HepG2 (cell line): ENCODE measurements around the gene RNF213. TPM values are rescaled to one million over a fixed set of nuclear protein-coding genes. Genes with fewer than 3 reads are reported as not detected.

Experiments
- ARNT ChIP-seq: fragments of 450-650 bp; IDR thresholded peaks from 2 replicates; pipeline ENCODE4 v1.6.1; 2017
- FOXC1 ChIP-seq: sonication (generic); formaldehyde crosslinking; IDR thresholded peaks from 2 replicates; pipeline ENCODE4 v1.8.0; 2022; ENCODE audit warnings: mild to moderate bottlenecking, missing genetic modification reagents, borderline replicate concordance
- IKZF4 ChIP-seq: sonication (generic); formaldehyde crosslinking; IDR thresholded peaks from 2 replicates; pipeline ENCODE4 v1.5.1; 2020; ENCODE audit warnings: borderline replicate concordance, mild to moderate bottlenecking, low read depth, missing genetic modification reagents; ENCODE audit errors: not compliant biosample characterization
- MAF1 ChIP-seq: sonication (generic); formaldehyde crosslinking; IDR thresholded peaks from 2 replicates; pipeline ENCODE4 v1.5.0; 2020; ENCODE audit warnings: missing genetic modification reagents, borderline replicate concordance
- MAZ ChIP-seq, 2 experiments: sonication (generic) in 1 of 2; formaldehyde crosslinking in 1 of 2; IDR thresholded peaks; 2 replicates each; pipeline versions ENCODE4 v1.5.0 to v1.6.1; 2012 to 2020; ENCODE audit warnings: low read depth in 2 of 2, mild to moderate bottlenecking in 2 of 2, borderline replicate concordance in 1 of 2, improper control_type of control experiment in 1 of 2, low read length in 1 of 2, missing genetic modification reagents in 1 of 2, moderate library complexity in 1 of 2
- MLLT10 ChIP-seq: sonication (generic); formaldehyde crosslinking; IDR thresholded peaks from 2 replicates; pipeline ENCODE4 v1.4.0; 2020; ENCODE audit warnings: missing genetic modification reagents
- NKX3-1 ChIP-seq: sonication (generic); formaldehyde crosslinking; IDR thresholded peaks from 2 replicates; pipeline ENCODE4 v1.5.0; 2020; ENCODE audit warnings: missing genetic modification reagents
- TCF7L2 ChIP-seq: IDR thresholded peaks from 2 replicates; pipeline ENCODE4 v1.6.1; 2011; ENCODE audit warnings: mild to moderate bottlenecking, low read depth, low read length, moderate library complexity
- YEATS4 ChIP-seq: sonication (generic); formaldehyde crosslinking; IDR thresholded peaks from 2 replicates; pipeline ENCODE4 v1.4.0; 2020; ENCODE audit warnings: missing genetic modification reagents, borderline replicate concordance
- ZNF317 ChIP-seq: sonication (generic); formaldehyde crosslinking; IDR thresholded peaks from 2 replicates; pipeline ENCODE4 v1.5.0; 2020; ENCODE audit warnings: mild to moderate bottlenecking, missing genetic modification reagents
- ZNF777 ChIP-seq: sonication (generic); formaldehyde crosslinking; IDR thresholded peaks from 2 replicates; pipeline ENCODE4 v1.4.0; 2020; ENCODE audit warnings: missing genetic modification reagents
- polyA plus RNA-seq, 8 experiments: library from polyadenylated mRNA; depleted of rRNA in 3 of 8; stranded (reverse) in 7 of 8; unstranded in 1 of 8; fragments of >200 nt; fragmentation: Illumina TruSeq in 4 of 8; extraction: Trizol in 4 of 8; gene quantifications; 2 replicates each; pipeline versions ENCODE4 v1.2.1 to v1.2.3, GENCODE V29; 2011 to 2016; ENCODE audit warnings: low read depth in 4 of 8, missing spikeins in 1 of 8, mixed read lengths in 1 of 8; ENCODE audit not compliant: insufficient read depth in 1 of 8
- total RNA-seq, 5 experiments: library from RNA; depleted of rRNA; stranded (reverse); fragments of >200 nt; fragmentation: Illumina TruSeq; extraction: Trizol; gene quantifications; 2 replicates each; pipeline ENCODE4 v1.2.3, GENCODE V29; 2016; ENCODE audit warnings: low read depth in 1 of 5
- TF ChIP-seq, protein P1 (sequence below): sonication (generic); formaldehyde crosslinking; IDR thresholded peaks from 2 replicates; pipeline ENCODE4 v1.8.1; 2023; ENCODE audit warnings: missing genetic modification reagents, inconsistent platforms, borderline replicate concordance
- TF ChIP-seq, protein P2 (sequence below): sonication (generic); formaldehyde crosslinking; IDR thresholded peaks from 2 replicates; pipeline ENCODE4; 2020; ENCODE audit warnings: missing genetic modification reagents, mild to moderate bottlenecking, borderline replicate concordance
- TF ChIP-seq, protein P3 (sequence below): sonication (generic); formaldehyde crosslinking; IDR thresholded peaks from 2 replicates; pipeline ENCODE4 v1.5.0; 2020; ENCODE audit warnings: mild to moderate bottlenecking, missing genetic modification reagents, moderate library complexity
- TF ChIP-seq, protein P4 (sequence below): sonication (generic); formaldehyde crosslinking; IDR thresholded peaks from 2 replicates; pipeline ENCODE4 v1.4.0; 2020; ENCODE audit warnings: missing genetic modification reagents, low read depth, mild to moderate bottlenecking, borderline replicate concordance
- TF ChIP-seq, protein P5 (sequence below): sonication (generic); formaldehyde crosslinking; conservative IDR thresholded peaks from 2 replicates; pipeline ENCODE4 v1.4.0; 2020; ENCODE audit warnings: missing genetic modification reagents

Gene RNF213
- total and polyA plus RNA-seq, 2 of the 13 experiments (the other 11 are each of a cell fraction or from before 2014, with no cell fraction given) = 38.6 to 38.7 TPM

DNA sequence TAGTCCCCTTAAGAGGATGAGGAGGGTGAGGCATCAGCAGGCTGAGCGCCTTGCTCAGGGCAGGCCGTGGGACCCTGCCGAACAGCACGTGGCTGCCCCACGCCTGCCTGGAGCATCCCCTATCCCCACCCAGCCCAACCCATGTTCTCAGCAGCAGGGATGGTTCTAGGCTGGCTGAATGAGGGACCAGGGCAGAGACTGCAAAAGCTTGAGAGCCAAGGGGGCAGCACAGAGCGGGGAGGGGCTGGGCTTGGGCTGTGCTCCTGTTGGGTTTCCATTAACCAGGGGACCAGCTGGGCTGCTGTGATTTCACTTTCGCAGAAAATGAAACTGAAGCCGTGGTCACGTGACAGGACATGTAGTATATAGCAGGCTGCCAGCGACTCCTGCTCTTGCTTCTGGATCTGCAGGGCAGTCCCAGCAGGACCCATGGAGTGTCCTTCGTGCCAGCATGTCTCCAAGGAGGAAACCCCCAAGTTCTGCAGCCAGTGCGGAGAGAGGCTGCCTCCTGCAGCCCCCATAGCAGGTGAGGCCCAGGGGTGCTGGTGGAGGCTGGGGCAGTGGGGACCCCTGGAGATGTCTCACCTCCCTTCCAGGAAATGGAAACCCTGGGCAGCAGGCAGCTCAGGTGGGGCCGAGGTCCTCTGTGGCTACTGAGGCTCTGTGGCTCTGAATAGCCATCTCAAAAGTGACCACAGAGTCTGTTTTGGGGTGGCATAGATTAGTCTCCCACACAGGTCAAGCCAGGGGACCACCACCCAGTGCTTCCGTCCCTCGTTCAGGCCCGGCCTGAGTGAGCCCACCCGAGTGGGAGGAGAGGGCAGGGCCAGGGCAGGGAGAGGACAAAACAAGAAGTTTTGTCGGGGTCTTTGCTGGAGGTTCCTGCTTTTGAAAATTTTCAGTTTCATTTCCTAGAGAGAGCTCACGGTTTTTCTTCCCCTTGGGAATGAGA is 2.9 kb downstream of the RNF213 start (continued):
- TF ChIP-seq, protein P1, sequence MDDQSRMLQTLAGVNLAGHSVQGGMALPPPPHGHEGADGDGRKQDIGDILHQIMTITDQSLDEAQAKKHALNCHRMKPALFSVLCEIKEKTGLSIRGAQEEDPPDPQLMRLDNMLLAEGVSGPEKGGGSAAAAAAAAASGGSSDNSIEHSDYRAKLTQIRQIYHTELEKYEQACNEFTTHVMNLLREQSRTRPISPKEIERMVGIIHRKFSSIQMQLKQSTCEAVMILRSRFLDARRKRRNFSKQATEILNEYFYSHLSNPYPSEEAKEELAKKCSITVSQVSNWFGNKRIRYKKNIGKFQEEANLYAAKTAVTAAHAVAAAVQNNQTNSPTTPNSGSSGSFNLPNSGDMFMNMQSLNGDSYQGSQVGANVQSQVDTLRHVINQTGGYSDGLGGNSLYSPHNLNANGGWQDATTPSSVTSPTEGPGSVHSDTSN (CRISPR knock-in tag) = no peak
- peak; percentile 54; the same call in 1 of the 2 replicates for TF ChIP-seq ZNF777
- TF ChIP-seq TCF7L2 = no peak
- TF ChIP-seq, protein P2, sequence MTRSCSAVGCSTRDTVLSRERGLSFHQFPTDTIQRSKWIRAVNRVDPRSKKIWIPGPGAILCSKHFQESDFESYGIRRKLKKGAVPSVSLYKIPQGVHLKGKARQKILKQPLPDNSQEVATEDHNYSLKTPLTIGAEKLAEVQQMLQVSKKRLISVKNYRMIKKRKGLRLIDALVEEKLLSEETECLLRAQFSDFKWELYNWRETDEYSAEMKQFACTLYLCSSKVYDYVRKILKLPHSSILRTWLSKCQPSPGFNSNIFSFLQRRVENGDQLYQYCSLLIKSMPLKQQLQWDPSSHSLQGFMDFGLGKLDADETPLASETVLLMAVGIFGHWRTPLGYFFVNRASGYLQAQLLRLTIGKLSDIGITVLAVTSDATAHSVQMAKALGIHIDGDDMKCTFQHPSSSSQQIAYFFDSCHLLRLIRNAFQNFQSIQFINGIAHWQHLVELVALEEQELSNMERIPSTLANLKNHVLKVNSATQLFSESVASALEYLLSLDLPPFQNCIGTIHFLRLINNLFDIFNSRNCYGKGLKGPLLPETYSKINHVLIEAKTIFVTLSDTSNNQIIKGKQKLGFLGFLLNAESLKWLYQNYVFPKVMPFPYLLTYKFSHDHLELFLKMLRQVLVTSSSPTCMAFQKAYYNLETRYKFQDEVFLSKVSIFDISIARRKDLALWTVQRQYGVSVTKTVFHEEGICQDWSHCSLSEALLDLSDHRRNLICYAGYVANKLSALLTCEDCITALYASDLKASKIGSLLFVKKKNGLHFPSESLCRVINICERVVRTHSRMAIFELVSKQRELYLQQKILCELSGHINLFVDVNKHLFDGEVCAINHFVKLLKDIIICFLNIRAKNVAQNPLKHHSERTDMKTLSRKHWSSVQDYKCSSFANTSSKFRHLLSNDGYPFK (CRISPR knock-in tag) = peak; percentile 19; the same call in 1 of the 2 replicates
- no peak for TF ChIP-seq MLLT10 (CRISPR knock-in tag)
- no peak; the same call in 1 of the 2 replicates for TF ChIP-seq FOXC1 (CRISPR knock-in tag)
- TF ChIP-seq, protein P3, sequence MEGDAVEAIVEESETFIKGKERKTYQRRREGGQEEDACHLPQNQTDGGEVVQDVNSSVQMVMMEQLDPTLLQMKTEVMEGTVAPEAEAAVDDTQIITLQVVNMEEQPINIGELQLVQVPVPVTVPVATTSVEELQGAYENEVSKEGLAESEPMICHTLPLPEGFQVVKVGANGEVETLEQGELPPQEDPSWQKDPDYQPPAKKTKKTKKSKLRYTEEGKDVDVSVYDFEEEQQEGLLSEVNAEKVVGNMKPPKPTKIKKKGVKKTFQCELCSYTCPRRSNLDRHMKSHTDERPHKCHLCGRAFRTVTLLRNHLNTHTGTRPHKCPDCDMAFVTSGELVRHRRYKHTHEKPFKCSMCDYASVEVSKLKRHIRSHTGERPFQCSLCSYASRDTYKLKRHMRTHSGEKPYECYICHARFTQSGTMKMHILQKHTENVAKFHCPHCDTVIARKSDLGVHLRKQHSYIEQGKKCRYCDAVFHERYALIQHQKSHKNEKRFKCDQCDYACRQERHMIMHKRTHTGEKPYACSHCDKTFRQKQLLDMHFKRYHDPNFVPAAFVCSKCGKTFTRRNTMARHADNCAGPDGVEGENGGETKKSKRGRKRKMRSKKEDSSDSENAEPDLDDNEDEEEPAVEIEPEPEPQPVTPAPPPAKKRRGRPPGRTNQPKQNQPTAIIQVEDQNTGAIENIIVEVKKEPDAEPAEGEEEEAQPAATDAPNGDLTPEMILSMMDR (CRISPR knock-in tag) = peak; percentile 71
- TF ChIP-seq YEATS4 (CRISPR knock-in tag) = peak; percentile 40; the same call in 1 of the 2 replicates
- TF ChIP-seq ZNF317 (CRISPR knock-in tag) = peak; percentile 76
- TF ChIP-seq MAZ (IDR thresholded peaks at IDR 0.05; ENCODE audit: borderline replicate concordance, low read depth, low read length) = no peak
- no peak; the same call in 1 of the 2 replicates for TF ChIP-seq MAZ (CRISPR knock-in tag; IDR thresholded peaks at IDR 0.05; ENCODE audit: low read depth)
- TF ChIP-seq IKZF4 (CRISPR knock-in tag) = peak; percentile 71
- TF ChIP-seq, protein P4, sequence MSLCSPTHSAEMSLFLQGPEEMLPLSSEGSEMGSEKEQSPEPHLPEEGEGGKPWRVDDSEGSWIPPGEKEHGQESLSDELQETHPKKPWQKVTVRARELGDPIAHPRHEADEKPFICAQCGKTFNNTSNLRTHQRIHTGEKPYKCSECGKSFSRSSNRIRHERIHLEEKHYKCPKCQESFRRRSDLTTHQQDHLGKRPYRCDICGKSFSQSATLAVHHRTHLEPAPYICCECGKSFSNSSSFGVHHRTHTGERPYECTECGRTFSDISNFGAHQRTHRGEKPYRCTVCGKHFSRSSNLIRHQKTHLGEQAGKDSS (CRISPR knock-in tag) = no peak
- peak; percentile 42 for TF ChIP-seq MAF1
- TF ChIP-seq, protein P5, sequence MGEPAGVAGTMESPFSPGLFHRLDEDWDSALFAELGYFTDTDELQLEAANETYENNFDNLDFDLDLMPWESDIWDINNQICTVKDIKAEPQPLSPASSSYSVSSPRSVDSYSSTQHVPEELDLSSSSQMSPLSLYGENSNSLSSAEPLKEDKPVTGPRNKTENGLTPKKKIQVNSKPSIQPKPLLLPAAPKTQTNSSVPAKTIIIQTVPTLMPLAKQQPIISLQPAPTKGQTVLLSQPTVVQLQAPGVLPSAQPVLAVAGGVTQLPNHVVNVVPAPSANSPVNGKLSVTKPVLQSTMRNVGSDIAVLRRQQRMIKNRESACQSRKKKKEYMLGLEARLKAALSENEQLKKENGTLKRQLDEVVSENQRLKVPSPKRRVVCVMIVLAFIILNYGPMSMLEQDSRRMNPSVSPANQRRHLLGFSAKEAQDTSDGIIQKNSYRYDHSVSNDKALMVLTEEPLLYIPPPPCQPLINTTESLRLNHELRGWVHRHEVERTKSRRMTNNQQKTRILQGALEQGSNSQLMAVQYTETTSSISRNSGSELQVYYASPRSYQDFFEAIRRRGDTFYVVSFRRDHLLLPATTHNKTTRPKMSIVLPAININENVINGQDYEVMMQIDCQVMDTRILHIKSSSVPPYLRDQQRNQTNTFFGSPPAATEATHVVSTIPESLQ (CRISPR knock-in tag) = no peak
- TF ChIP-seq NKX3-1 (CRISPR knock-in tag) = 0 out of 2 replicates have a peak, but pooled peaks have one; percentile 35
- TF ChIP-seq ARNT = no peak
